Spleen (tissue), 11 donors: ENCODE measurements around the gene POLR2A. TPM values are rescaled to one million over a fixed set of nuclear protein-coding genes. Genes with fewer than 3 reads are reported as not detected.

ENCODE experiments used
- DNase-seq: peaks from one replicate; pipeline ENCODE4 v3.0.0-alpha.2; 2020
- H3K27ac ChIP-seq, 8 donors: fragments of 200-600 bp; sonication (generic) in 7 of 8; 1 replicate in 4 of 8; 2 replicates in 4 of 8; pipeline versions ENCODE4 v1.5.0 to v1.8.0; 2016 to 2021; ENCODE audit warnings: inconsistent platforms in 4 of 8, mild to moderate bottlenecking in 4 of 8, moderate library complexity in 1 of 8
- H3K27me3 ChIP-seq, 7 donors: fragments of 200-600 bp; sonication (generic) in 6 of 7; replicated peaks in 1 of 7; 1 replicate in 4 of 7; 2 replicates in 3 of 7; pipeline versions ENCODE4 v1.5.0 to v1.8.0; 2016 to 2021; ENCODE audit warnings: inconsistent platforms in 3 of 7, mild to moderate bottlenecking in 1 of 7
- H3K36me3 ChIP-seq, 6 donors: fragments of 200-600 bp; sonication (generic) in 5 of 6; 1 replicate in 4 of 6; 2 replicates in 2 of 6; pipeline versions ENCODE4 v1.5.0 to v1.8.0; 2016 to 2021; ENCODE audit warnings: inconsistent platforms in 2 of 6
- H3K4me1 ChIP-seq, 6 donors: fragments of 200-600 bp; sonication (generic) in 5 of 6; 1 replicate in 3 of 6; 2 replicates in 3 of 6; pipeline versions ENCODE4 v1.5.0 to v1.8.0; 2016 to 2021; ENCODE audit warnings: inconsistent platforms in 3 of 6
- H3K4me3 ChIP-seq, 8 donors: fragments of 200-600 bp; sonication (generic) in 7 of 8; 1 replicate in 4 of 8; 2 replicates in 4 of 8; pipeline versions ENCODE4 v1.5.0 to v1.8.0; 2016 to 2021; ENCODE audit warnings: inconsistent platforms in 4 of 8, mild to moderate bottlenecking in 4 of 8, moderate library complexity in 2 of 8
- H3K9me3 ChIP-seq, 8 donors: fragments of 200-600 bp; sonication (generic) in 7 of 8; 1 replicate in 4 of 8; 2 replicates in 4 of 8; pipeline versions ENCODE4 v1.5.0 to v1.8.0; 2016 to 2021; ENCODE audit warnings: inconsistent platforms in 4 of 8
- POLR2A ChIP-seq, 3 donors: fragments of 450-650 bp; IDR thresholded peaks; one replicate each; pipeline ENCODE4 v1.5.1; 2017; ENCODE audit warnings: antibody characterized with exemption in 3 of 3, mild to moderate bottlenecking in 1 of 3
- POLR2AphosphoS5 ChIP-seq, 3 donors: sonication (generic); formaldehyde crosslinking; IDR thresholded peaks; one replicate each; pipeline ENCODE4 v1.5.1; 2017; ENCODE audit warnings: antibody characterized with exemption in 3 of 3
- WGBS, 5 donors: extraction: QIAGEN DNeasy Blood & Tissue Kit in 3 of 5; methylation state at CpG; one replicate each; pipeline versions ENCODE4 v1.1.5 to v1.1.7; 2013 to 2018; 5-methylcytosine and 5-hydroxymethylcytosine counted together
- intact Hi-C: fragments of 100-400 bp; cut with DNase I; formaldehyde crosslinking; loops from one replicate; pipeline ENCODE4 v1.15.0; 2023; ENCODE audit warnings: low total_unique reads
- polyA plus RNA-seq, 3 donors: library from polyadenylated mRNA; stranded (reverse); fragments of 200-250 nt; gene quantifications; one replicate each; pipeline ENCODE4 v1.2.1, GENCODE V29; 2013
- small RNA-seq, 4 donors: library from RNA; depleted of rRNA; stranded (forward); fragments of <200 nt; gene quantifications; one replicate each; pipeline ENCODE3, GENCODE V24; 2016
- total RNA-seq, 7 donors: library from RNA; depleted of rRNA in 3 of 7; stranded (reverse); fragments of >200 nt in 3 of 7; fragmentation: NEBNext Ultra II Directional in 4 of 7; extraction: Animal tissue kit (Norgen Biotek cat#: 25700) in 4 of 7; gene quantifications; one replicate each; pipeline versions ENCODE4 v1.1.0 to v1.2.1, GENCODE V29; 2016 to 2021
- TF ChIP-seq, protein P1 (sequence below), 11 experiments: fragments of 200-600 bp in 7 of 11; fragments of 450-650 bp in 4 of 11; sonication (generic) in 4 of 11; IDR thresholded peaks in 8 of 11; conservative IDR thresholded peaks in 3 of 11; 1 replicate in 7 of 11; 2 replicates in 4 of 11; pipeline versions ENCODE4 v1.4.0 to v1.8.0; 2016 to 2021; ENCODE audit warnings: antibody characterized with exemption in 11 of 11, inconsistent platforms in 4 of 11, mild to moderate bottlenecking in 1 of 11
- donor health status: healthy with polysubstance abuse.
- donor health status: DM: no; HTN: no; CAD: no; lungs with moderate emphysema.
- donor health status: DM: no; HTN: no; CAD: no.
- donor health status: Bipolar disorder and iron deficiency.
- donor health status: healthy.
- donor health status: DM: no; HTN: no; CAD: no.
- donor health status: DM: yes; HTN: yes; CAD: no.

Gene POLR2A
- total and polyA plus RNA-seq, 10 donors: 8.2 to 196 (median 141) TPM

- TF ChIP-seq POLR2AphosphoS5 (IDR thresholded peaks at IDR 0.05) (no peak), POLR2A (IDR thresholded peaks at IDR 0.05) (no peak)
- DNase-seq: no peak
- Histone ChIP-seq H3K27me3 (no peaks in the 10 kb centered on the region), H3K9me3 (peaks cover 0 to 16% (median 8%) of the 10 kb centered on the region in 8 donors), H3K27ac (no peak overlapping the region), H3K4me3 (no peak overlapping the region), H3K4me1 (peaks cover 0 to 6% (median 0%) of the 10 kb centered on the region in 6 donors), H3K36me3 (no peaks in the 10 kb centered on the region)
- 89 to 97% (median 93%) methylated on average over 8 to 9 of the region's 9 CpGs for WGBS, 5 donors
- intact Hi-C loops: no loop called here
These were observed 57.0 kb downstream of the POLR2A start for GRCh38 chr17:7541074-7541621.

GRCh38 chr17:7544911-7545310 lies 60.7 kb downstream of the POLR2A start:
- no peak for DNase-seq
- Histone ChIP-seq H3K9me3 (no peaks in the 10 kb centered on the region), H3K4me3 (no peak overlapping the region), H3K27ac (peak overlapping the region in 4 of 8 donors; percentile 14 to 50 (median 37)), H3K27me3 (no peaks in the 10 kb centered on the region), H3K4me1 (peaks cover 4 to 30% (median 25%) of the 10 kb centered on the region in 6 donors), H3K36me3 (no peaks in the 10 kb centered on the region)
- 62 to 80% (median 69%) methylated on average over 6 of the region's 6 CpGs for WGBS, 5 donors
- intact Hi-C loops: no loop called here
- TF ChIP-seq POLR2AphosphoS5 (IDR thresholded peaks at IDR 0.05) (no peak), POLR2A (IDR thresholded peaks at IDR 0.05) (no peak)
- TF ChIP-seq, protein P1, sequence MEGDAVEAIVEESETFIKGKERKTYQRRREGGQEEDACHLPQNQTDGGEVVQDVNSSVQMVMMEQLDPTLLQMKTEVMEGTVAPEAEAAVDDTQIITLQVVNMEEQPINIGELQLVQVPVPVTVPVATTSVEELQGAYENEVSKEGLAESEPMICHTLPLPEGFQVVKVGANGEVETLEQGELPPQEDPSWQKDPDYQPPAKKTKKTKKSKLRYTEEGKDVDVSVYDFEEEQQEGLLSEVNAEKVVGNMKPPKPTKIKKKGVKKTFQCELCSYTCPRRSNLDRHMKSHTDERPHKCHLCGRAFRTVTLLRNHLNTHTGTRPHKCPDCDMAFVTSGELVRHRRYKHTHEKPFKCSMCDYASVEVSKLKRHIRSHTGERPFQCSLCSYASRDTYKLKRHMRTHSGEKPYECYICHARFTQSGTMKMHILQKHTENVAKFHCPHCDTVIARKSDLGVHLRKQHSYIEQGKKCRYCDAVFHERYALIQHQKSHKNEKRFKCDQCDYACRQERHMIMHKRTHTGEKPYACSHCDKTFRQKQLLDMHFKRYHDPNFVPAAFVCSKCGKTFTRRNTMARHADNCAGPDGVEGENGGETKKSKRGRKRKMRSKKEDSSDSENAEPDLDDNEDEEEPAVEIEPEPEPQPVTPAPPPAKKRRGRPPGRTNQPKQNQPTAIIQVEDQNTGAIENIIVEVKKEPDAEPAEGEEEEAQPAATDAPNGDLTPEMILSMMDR (IDR thresholded peaks at IDR 0.05 in 8 of 11, conservative IDR thresholded peaks at IDR 0.05 in 3 of 11): no peak

- Histone ChIP-seq H3K27ac (peak within 1 kb of the TSS; percentile 87 to 97 (median 93)), H3K4me3 (peak within 1 kb of the TSS; percentile 60 to 82 (median 64)), H3K4me1 (peaks cover 15 to 67% (median 59%) of the 10 kb centered on the region in 6 donors), H3K27me3 (no peaks in the 10 kb centered on the region), H3K9me3 (no peaks in the 10 kb centered on the region), H3K36me3 (peaks cover 0 to 23% (median 0%) of the 10 kb centered on the region in 6 donors)
- peak; percentile 94 for DNase-seq
- intact Hi-C loops: no loop called here
- TF ChIP-seq, protein P1 (IDR thresholded peaks at IDR 0.05 in 8 of 11, conservative IDR thresholded peaks at IDR 0.05 in 3 of 11): peak in 5 of 11 experiments; percentile 8 to 24 (median 18)
- TF ChIP-seq POLR2A (IDR thresholded peaks at IDR 0.05) (peak in 1 of 3 donors; percentile 41), POLR2AphosphoS5 (IDR thresholded peaks at IDR 0.05) (peak; percentile 83 to 90 (median 89))
- 0 to 5% (median 2%) methylated on average over 17 to 65 of the region's 65 CpGs for WGBS, 5 donors
These were observed 64.6 kb downstream of the POLR2A start, which contains the start of gene TNFSF12 for GRCh38 chr17:7548585-7549400. TNFSF12 (plus strand) TSS chr17:7549058; CDS start chr17:7549154, 96 bp downstream.

Small RNA genes within 50 kb of the gene (small RNA-seq; reads per million reads assigned to genes)
- gene RF00019: 0 reads per million in 4 donors

Other genes with a start within 250 kb of the POLR2A start
Only the 30 nearest of the 40 such genes appear.
- 1 to 10 TPM in 1 of 7 donors, under 1 TPM in 6; 0.39 to 1.6 (median 0.51) TPM for gene SLC2A4, start 202.6 kb upstream of the POLR2A start, total RNA-seq
- under 1 TPM; 0.07 to 0.56 (median 0.29) TPM for gene SLC2A4, start 202.6 kb upstream of the POLR2A start, polyA plus RNA-seq
- gene YBX2, start 189.7 kb upstream of the POLR2A start, total RNA-seq: under 1 TPM in 3 of 7 donors, not detected in 4; 0.11 to 0.40 (median 0.19) TPM
- under 1 TPM; 0.09 to 0.22 (median 0.12) TPM for gene YBX2, start 189.7 kb upstream of the POLR2A start, polyA plus RNA-seq
- 100 to 1,000 TPM; 117 to 326 (median 244) TPM for gene EIF5A, start 176.7 kb upstream of the POLR2A start, total RNA-seq
- 100 to 1,000 TPM; 310 to 426 (median 376) TPM for gene EIF5A, start 176.7 kb upstream of the POLR2A start, polyA plus RNA-seq
- 100 to 1,000 TPM in 2 of 7 donors, 10 to 100 TPM in 5; 54.1 to 123 (median 65.4) TPM for gene GPS2, start 169.0 kb upstream of the POLR2A start, total RNA-seq
- gene GPS2, start 169.0 kb upstream of the POLR2A start, polyA plus RNA-seq: 10 to 100 TPM; 56.6 to 73.2 (median 70.9) TPM
- 10 to 100 TPM; 16.5 to 53.9 (median 44.3) TPM for gene NEURL4, start 155.0 kb upstream of the POLR2A start, total RNA-seq
- 10 to 100 TPM; 17.6 to 48.6 (median 36.3) TPM for gene NEURL4, start 155.0 kb upstream of the POLR2A start, polyA plus RNA-seq
- 100 to 1,000 TPM; 118 to 312 (median 208) TPM for gene ACAP1, start 147.8 kb upstream of the POLR2A start, total RNA-seq
- 100 to 1,000 TPM; 126 to 266 (median 245) TPM for gene ACAP1, start 147.8 kb upstream of the POLR2A start, polyA plus RNA-seq
- gene KCTD11, start 132.2 kb upstream of the POLR2A start, total RNA-seq: 10 to 100 TPM in 1 of 7 donors, 1 to 10 TPM in 6; 7.7 to 10.0 (median 9.1) TPM
- 10 to 100 TPM in 1 of 3 donors, 1 to 10 TPM in 2; 5.4 to 12.0 (median 6.0) TPM for gene KCTD11, start 132.2 kb upstream of the POLR2A start, polyA plus RNA-seq
- gene TMEM95, start 129.2 kb upstream of the POLR2A start, total RNA-seq: not detected
- not detected for gene TMEM95, start 129.2 kb upstream of the POLR2A start, polyA plus RNA-seq
- 10 to 100 TPM in 1 of 7 donors, 1 to 10 TPM in 6; 4.2 to 16.2 (median 6.4) TPM for gene TNK1, start 103.3 kb upstream of the POLR2A start, total RNA-seq
- 1 to 10 TPM; 6.6 to 8.7 (median 8.3) TPM for gene TNK1, start 103.3 kb upstream of the POLR2A start, polyA plus RNA-seq
- gene PLSCR3, start 89.8 kb upstream of the POLR2A start, total RNA-seq: 10 to 100 TPM; 34.1 to 63.2 (median 51.1) TPM
- 10 to 100 TPM; 31.3 to 45.9 (median 33.3) TPM for gene PLSCR3, start 89.8 kb upstream of the POLR2A start, polyA plus RNA-seq
- 10 to 100 TPM; 39.1 to 82.5 (median 50.3) TPM for gene TMEM256, start 80.3 kb upstream of the POLR2A start, total RNA-seq
- 100 to 1,000 TPM; 175 to 193 (median 179) TPM for gene TMEM256, start 80.3 kb upstream of the POLR2A start, polyA plus RNA-seq
- 10 to 100 TPM in 6 of 7 donors, 1 to 10 TPM in 1; 8.7 to 23.0 (median 13.0) TPM for gene NLGN2, start 76.5 kb upstream of the POLR2A start, total RNA-seq
- gene NLGN2, start 76.5 kb upstream of the POLR2A start, polyA plus RNA-seq: 1 to 10 TPM; 2.2 to 6.5 (median 4.3) TPM
- gene SPEM1, start 64.0 kb upstream of the POLR2A start, total RNA-seq: not detected
- not detected for gene SPEM1, start 64.0 kb upstream of the POLR2A start, polyA plus RNA-seq
- gene SPEM2, start 58.8 kb upstream of the POLR2A start, total RNA-seq: not detected
- gene SPEM2, start 58.8 kb upstream of the POLR2A start, polyA plus RNA-seq: not detected
- not detected for gene SPEM3, start 55.5 kb upstream of the POLR2A start, total RNA-seq
- not detected for gene SPEM3, start 55.5 kb upstream of the POLR2A start, polyA plus RNA-seq
- gene TMEM102, start 48.9 kb upstream of the POLR2A start, total RNA-seq: 10 to 100 TPM in 5 of 7 donors, 1 to 10 TPM in 2; 7.1 to 17.4 (median 10.9) TPM
- gene TMEM102, start 48.9 kb upstream of the POLR2A start, polyA plus RNA-seq: 1 to 10 TPM; 4.7 to 9.8 (median 7.8) TPM
- 1 to 10 TPM; 1.0 to 5.5 (median 3.2) TPM for gene FGF11, start 44.9 kb upstream of the POLR2A start, total RNA-seq
- gene FGF11, start 44.9 kb upstream of the POLR2A start, polyA plus RNA-seq: 1 to 10 TPM; 1.5 to 3.5 (median 2.0) TPM
- gene CHRNB1, start 39.3 kb upstream of the POLR2A start, total RNA-seq: 10 to 100 TPM in 5 of 7 donors, 1 to 10 TPM in 2; 7.3 to 12.9 (median 11.4) TPM
- 10 to 100 TPM in 2 of 3 donors, 1 to 10 TPM in 1; 7.3 to 12.4 (median 11.1) TPM for gene CHRNB1, start 39.3 kb upstream of the POLR2A start, polyA plus RNA-seq
- gene ZBTB4, start 4.7 kb upstream of the POLR2A start, total RNA-seq: 10 to 100 TPM; 38.7 to 68.8 (median 46.5) TPM
- gene ZBTB4, start 4.7 kb upstream of the POLR2A start, polyA plus RNA-seq: 10 to 100 TPM; 10.5 to 23.7 (median 12.3) TPM
- gene SLC35G6, start 2.9 kb upstream of the POLR2A start, total RNA-seq: not detected
- gene SLC35G6, start 2.9 kb upstream of the POLR2A start, polyA plus RNA-seq: under 1 TPM in 1 of 3 donors, not detected in 2; 0.13 TPM
- gene TNFSF12, start 64.7 kb downstream of the POLR2A start, total RNA-seq: 10 to 100 TPM; 37.4 to 64.6 (median 60.5) TPM
- 10 to 100 TPM; 46.5 to 65.0 (median 49.3) TPM for gene TNFSF12, start 64.7 kb downstream of the POLR2A start, polyA plus RNA-seq
- 10 to 100 TPM; 14.5 to 54.0 (median 31.6) TPM for gene TNFSF13, start 74.4 kb downstream of the POLR2A start, total RNA-seq
- gene TNFSF13, start 74.4 kb downstream of the POLR2A start, polyA plus RNA-seq: 10 to 100 TPM; 19.9 to 23.4 (median 20.5) TPM
- gene SENP3, start 77.6 kb downstream of the POLR2A start, total RNA-seq: 10 to 100 TPM; 36.3 to 71.7 (median 42.9) TPM
- 10 to 100 TPM; 43.1 to 52.7 (median 45.6) TPM for gene SENP3, start 77.6 kb downstream of the POLR2A start, polyA plus RNA-seq
- gene CD68, start 95.3 kb downstream of the POLR2A start, total RNA-seq: 100 to 1,000 TPM; 177 to 387 (median 271) TPM
- gene CD68, start 95.3 kb downstream of the POLR2A start, polyA plus RNA-seq: 100 to 1,000 TPM in 1 of 3 donors, 10 to 100 TPM in 2; 52.5 to 236 (median 86.1) TPM
- 100 to 1,000 TPM in 1 of 7 donors, 10 to 100 TPM in 6; 35.5 to 163 (median 51.2) TPM for gene MPDU1, start 99.5 kb downstream of the POLR2A start, total RNA-seq
- gene MPDU1, start 99.5 kb downstream of the POLR2A start, polyA plus RNA-seq: 10 to 100 TPM; 42.7 to 73.0 (median 59.5) TPM
- gene SOX15, start 105.7 kb downstream of the POLR2A start, total RNA-seq: 1 to 10 TPM in 1 of 7 donors, under 1 TPM in 2, not detected in 4; 0.41 to 1.7 (median 0.64) TPM
- under 1 TPM; 0.20 to 0.44 (median 0.32) TPM for gene SOX15, start 105.7 kb downstream of the POLR2A start, polyA plus RNA-seq
- gene FXR2, start 130.5 kb downstream of the POLR2A start, total RNA-seq: 10 to 100 TPM; 17.7 to 29.3 (median 26.7) TPM
- 10 to 100 TPM; 18.9 to 26.9 (median 20.4) TPM for gene FXR2, start 130.5 kb downstream of the POLR2A start, polyA plus RNA-seq
- gene SAT2, start 143.5 kb downstream of the POLR2A start, total RNA-seq: 10 to 100 TPM; 65.1 to 98.6 (median 80.6) TPM
- 100 to 1,000 TPM; 116 to 229 (median 191) TPM for gene SAT2, start 143.5 kb downstream of the POLR2A start, polyA plus RNA-seq
- gene SHBG, start 145.8 kb downstream of the POLR2A start, total RNA-seq: 1 to 10 TPM in 2 of 7 donors, under 1 TPM in 3, not detected in 2; 0.49 to 1.9 (median 0.70) TPM
- gene SHBG, start 145.8 kb downstream of the POLR2A start, polyA plus RNA-seq: under 1 TPM; 0.27 to 0.35 (median 0.28) TPM
- 10 to 100 TPM in 1 of 7 donors, 1 to 10 TPM in 6; 3.8 to 10.1 (median 5.1) TPM for gene ATP1B2, start 166.6 kb downstream of the POLR2A start, total RNA-seq
- gene ATP1B2, start 166.6 kb downstream of the POLR2A start, polyA plus RNA-seq: under 1 TPM; 0.26 to 0.56 (median 0.54) TPM